CD1c-positive myeloid dendritic cell (primary cell): ENCODE measurements around the gene TBX20.

Source experiments
- DNase-seq: peaks from one replicate; pipeline ENCODE4 v3.0.0-alpha.2; 2016; ENCODE audit errors: extremely low spot score

Gene TBX20

GRCh38 chr7:35253710-35254495 is at the start of gene TBX20:
TSS of gene TBX20 (minus strand) at chr7:35254100. CDS start at chr7:35253620, 480 bp downstream.
- DNase-seq, result peak; percentile 42

- DNase-seq, result no peak
Measured at GRCh38 chr7:35289376-35289775, 35.5 kb upstream of the TBX20 start.

GRCh38 chr7:35286986-35287385 is 33.1 kb upstream of the TBX20 start:
- no peak for DNase-seq

- DNase-seq, result no peak
Measured at GRCh38 chr7:35286422-35286821, 32.5 kb upstream of the TBX20 start.

- no peak for DNase-seq
Measured at GRCh38 chr7:35285799-35286198, 31.9 kb upstream of the TBX20 start.

GRCh38 chr7:35280902-35281301 is 27.0 kb upstream of the TBX20 start:
- no peak for DNase-seq

GRCh38 chr7:35277359-35277758 is 23.5 kb upstream of the TBX20 start:
- DNase-seq, result no peak

GRCh38 chr7:35272246-35272645 is 18.3 kb upstream of the TBX20 start:
- no peak for DNase-seq

- no peak for DNase-seq
Measured at GRCh38 chr7:35268953-35269352, 15.1 kb upstream of the TBX20 start.

GRCh38 chr7:35267411-35267810 is 13.5 kb upstream of the TBX20 start:
- no peak for DNase-seq

GRCh38 chr7:35263396-35263795 is 9.5 kb upstream of the TBX20 start:
- DNase-seq, result no peak

GRCh38 chr7:35261476-35262285 is 7.8 kb upstream of the TBX20 start:
- DNase-seq, result no peak

GRCh38 chr7:35261041-35261440 is 7.1 kb upstream of the TBX20 start:
- no peak for DNase-seq

GRCh38 chr7:35260246-35260645 is 6.3 kb upstream of the TBX20 start:
- no peak for DNase-seq

- DNase-seq, result no peak
Measured at GRCh38 chr7:35259523-35259908, 5.6 kb upstream of the TBX20 start.

- DNase-seq, result no peak
Measured at GRCh38 chr7:35258868-35259522, 5.1 kb upstream of the TBX20 start.

- DNase-seq, result no peak
Measured at GRCh38 chr7:35258125-35258867, 4.4 kb upstream of the TBX20 start.

GRCh38 chr7:35257251-35258124 is 3.6 kb upstream of the TBX20 start:
- DNase-seq, result no peak

GRCh38 chr7:35256256-35257175 is 2.6 kb upstream of the TBX20 start:
- no peak for DNase-seq
